Measurements from ENCODE around the gene LYPD4. TPM values are rescaled to one million over a fixed set of nuclear protein-coding genes. Genes with fewer than 3 reads are reported as not detected.
A peak's percentile ranks its signal among the peaks of the same experiment; 100 is the strongest.

The LYPD4 gene
- polyA plus RNA-seq, 1 donor (not counting 4 experiments of a cell fraction or from before 2014, with no cell fraction given), result not detected

DNA sequence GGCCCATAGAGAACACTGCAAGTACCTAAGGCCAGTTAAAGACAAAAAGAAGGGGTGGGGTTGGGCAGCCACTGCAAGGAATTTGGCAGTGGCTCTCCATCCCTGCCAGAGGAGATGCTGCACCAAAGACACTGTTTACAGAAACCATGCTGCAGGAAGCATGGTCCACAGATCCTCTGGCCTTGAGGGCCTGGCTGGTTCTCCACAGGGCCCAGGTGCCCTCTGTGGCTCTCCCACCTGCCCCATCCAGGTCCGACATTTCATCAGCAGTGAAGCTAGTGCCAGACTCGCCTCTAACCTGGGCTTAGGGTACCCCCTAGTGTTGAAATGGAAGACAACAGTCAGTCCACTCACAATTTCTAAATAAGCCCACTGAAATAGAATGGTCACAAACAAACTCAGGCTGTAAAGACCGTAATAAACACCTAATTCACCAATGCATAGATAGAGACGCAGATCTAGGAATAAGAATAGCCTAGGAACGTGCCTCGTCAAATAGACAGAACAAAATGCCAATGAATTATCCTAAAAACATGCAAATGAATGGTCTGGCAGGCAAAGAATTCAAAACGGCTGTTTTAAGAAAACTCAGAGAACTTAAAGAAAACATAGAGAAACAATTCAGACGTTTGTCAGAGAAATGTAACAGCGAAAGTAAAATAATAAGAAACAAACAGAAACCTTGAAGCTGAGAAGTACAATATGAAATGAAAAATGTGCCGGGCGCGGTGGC is 23.3 kb downstream of the LYPD4 start:
- no peaks in the 10 kb centered on the region for H3K27me3 ChIP-seq (ENCODE audit: control insufficient read depth, extremely low read depth, insufficient read depth, low read length)
- H3K4me3 ChIP-seq (ENCODE audit: control insufficient read depth in 2 of 3, extremely low read depth in 1 of 3, insufficient read depth in 2 of 3, low read depth in 1 of 3, low read length in 3 of 3), result no peak overlapping the region
- FAIRE-seq (no peak), DNase-seq (ENCODE audit: low read depth, low spot score) (no peak)
- H3K79me2 ChIP-seq (ENCODE audit: control insufficient read depth, insufficient read depth, low read length), result no peaks in the 10 kb centered on the region
- H4K20me1 ChIP-seq (ENCODE audit: control insufficient read depth, extremely low read depth, insufficient read depth, low read length), result no peaks in the 10 kb centered on the region
- no peak overlapping the region for H3K27ac ChIP-seq (ENCODE audit: control insufficient read depth, insufficient read depth, low read length)
- H3K4me2 ChIP-seq (ENCODE audit: control insufficient read depth, extremely low read depth, insufficient read depth, low read depth, low read length), result no peak overlapping the region
- H3K36me3 ChIP-seq (ENCODE audit: control insufficient read depth in 2 of 2, extremely low read depth in 1 of 2, insufficient read depth in 2 of 2, low read length in 2 of 2), result no peaks in the 10 kb centered on the region
- no peak overlapping the region for H3K9ac ChIP-seq (ENCODE audit: control insufficient read depth, extremely low read depth, insufficient read depth, low read length)
- no peaks in the 10 kb centered on the region for H3K9me1 ChIP-seq (ENCODE audit: control insufficient read depth, extremely low read depth, insufficient read depth, low read length)
- H3K9me3 ChIP-seq (ENCODE audit: control insufficient read depth, low read depth, low read length), result no peaks in the 10 kb centered on the region
- no peak for TF ChIP-seq EZH2 (IDR thresholded peaks at IDR 0.05; ENCODE audit: low read length)
- TF ChIP-seq, protein P1, sequence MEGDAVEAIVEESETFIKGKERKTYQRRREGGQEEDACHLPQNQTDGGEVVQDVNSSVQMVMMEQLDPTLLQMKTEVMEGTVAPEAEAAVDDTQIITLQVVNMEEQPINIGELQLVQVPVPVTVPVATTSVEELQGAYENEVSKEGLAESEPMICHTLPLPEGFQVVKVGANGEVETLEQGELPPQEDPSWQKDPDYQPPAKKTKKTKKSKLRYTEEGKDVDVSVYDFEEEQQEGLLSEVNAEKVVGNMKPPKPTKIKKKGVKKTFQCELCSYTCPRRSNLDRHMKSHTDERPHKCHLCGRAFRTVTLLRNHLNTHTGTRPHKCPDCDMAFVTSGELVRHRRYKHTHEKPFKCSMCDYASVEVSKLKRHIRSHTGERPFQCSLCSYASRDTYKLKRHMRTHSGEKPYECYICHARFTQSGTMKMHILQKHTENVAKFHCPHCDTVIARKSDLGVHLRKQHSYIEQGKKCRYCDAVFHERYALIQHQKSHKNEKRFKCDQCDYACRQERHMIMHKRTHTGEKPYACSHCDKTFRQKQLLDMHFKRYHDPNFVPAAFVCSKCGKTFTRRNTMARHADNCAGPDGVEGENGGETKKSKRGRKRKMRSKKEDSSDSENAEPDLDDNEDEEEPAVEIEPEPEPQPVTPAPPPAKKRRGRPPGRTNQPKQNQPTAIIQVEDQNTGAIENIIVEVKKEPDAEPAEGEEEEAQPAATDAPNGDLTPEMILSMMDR (optimal IDR thresholded peaks at IDR 0.05 in 1 of 3, IDR thresholded peaks at IDR 0.05 in 1 of 3, conservative IDR thresholded peaks at IDR 0.05 in 1 of 3; ENCODE audit: extremely low read depth in 1 of 3, insufficient read depth in 2 of 3, low read length in 3 of 3), result peak; percentile 61 to 75 (median 74)
- dilution Hi-C loops (cut with MboI; ENCODE audit: extremely low pct_ligation_motif_present, low sequenced_read_pairs), result no loop called here
- H3K4me1 ChIP-seq (ENCODE audit: control insufficient read depth, extremely low read depth, insufficient read depth, low read length), result no peaks in the 10 kb centered on the region
- H2AFZ ChIP-seq (ENCODE audit: control insufficient read depth, low read length), result no peak overlapping the region

DNA sequence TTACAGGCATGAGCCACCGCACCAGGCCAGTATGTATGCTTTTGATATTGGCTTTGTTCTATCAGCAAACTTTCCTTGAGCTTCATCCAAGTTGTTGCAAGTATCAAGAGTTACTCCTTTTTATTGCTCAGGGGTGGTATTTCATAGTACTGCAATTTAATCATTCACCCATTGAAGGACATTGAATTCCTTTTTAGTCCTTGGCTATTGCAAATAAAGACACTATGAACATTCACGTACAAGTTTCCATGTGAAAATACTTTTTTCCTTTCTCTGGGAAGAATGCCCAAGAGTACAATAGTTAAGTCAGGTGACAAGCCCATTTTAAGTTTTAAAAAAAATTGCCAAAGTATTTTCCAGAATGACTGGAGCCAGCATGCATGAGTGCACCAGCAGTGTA is 27.7 kb downstream of the LYPD4 start:
- Histone ChIP-seq H3K27ac (ENCODE audit: control insufficient read depth, insufficient read depth, low read length) (no peak overlapping the region), H3K4me1 (ENCODE audit: control insufficient read depth, extremely low read depth, insufficient read depth, low read length) (no peaks in the 10 kb centered on the region), H3K79me2 (ENCODE audit: control insufficient read depth, insufficient read depth, low read length) (no peaks in the 10 kb centered on the region), H4K20me1 (ENCODE audit: control insufficient read depth, extremely low read depth, insufficient read depth, low read length) (no peaks in the 10 kb centered on the region), H3K9ac (ENCODE audit: control insufficient read depth, extremely low read depth, insufficient read depth, low read length) (no peak overlapping the region), H3K4me2 (ENCODE audit: control insufficient read depth, extremely low read depth, insufficient read depth, low read depth, low read length) (no peak overlapping the region), H3K9me3 (ENCODE audit: control insufficient read depth, low read depth, low read length) (no peaks in the 10 kb centered on the region), H2AFZ (ENCODE audit: control insufficient read depth, low read length) (no peak overlapping the region), H3K4me3 (ENCODE audit: control insufficient read depth in 2 of 3, extremely low read depth in 1 of 3, insufficient read depth in 2 of 3, low read depth in 1 of 3, low read length in 3 of 3) (no peak overlapping the region), H3K27me3 (ENCODE audit: control insufficient read depth, extremely low read depth, insufficient read depth, low read length) (no peaks in the 10 kb centered on the region), H3K36me3 (ENCODE audit: control insufficient read depth in 2 of 2, extremely low read depth in 1 of 2, insufficient read depth in 2 of 2, low read length in 2 of 2) (no peaks in the 10 kb centered on the region), H3K9me1 (ENCODE audit: control insufficient read depth, extremely low read depth, insufficient read depth, low read length) (no peaks in the 10 kb centered on the region)
- TF ChIP-seq, protein P1 (optimal IDR thresholded peaks at IDR 0.05 in 1 of 3, IDR thresholded peaks at IDR 0.05 in 1 of 3, conservative IDR thresholded peaks at IDR 0.05 in 1 of 3; ENCODE audit: extremely low read depth in 1 of 3, insufficient read depth in 2 of 3, low read length in 3 of 3), result no peak
- TF ChIP-seq EZH2 (IDR thresholded peaks at IDR 0.05; ENCODE audit: low read length), result no peak
- dilution Hi-C loops (cut with MboI; ENCODE audit: extremely low pct_ligation_motif_present, low sequenced_read_pairs), result no loop called here
- FAIRE-seq, result no peak
- no peak for DNase-seq (ENCODE audit: low read depth, low spot score)
